C4-2B (cell line): Measurements from ENCODE around the gene EIF4A3.

ENCODE experiments used
- H3K27ac ChIP-seq: fragments of 450-650 bp; 2 replicates; pipeline ENCODE4 v1.5.1; 2017
- CTCF ChIP-seq: fragments of 450-650 bp; conservative IDR thresholded peaks from 2 replicates; pipeline ENCODE4 v1.5.1; 2017; ENCODE audit warnings: mild to moderate bottlenecking
- ZFX ChIP-seq: fragments of 450-650 bp; IDR thresholded peaks from 2 replicates; pipeline ENCODE4 v1.6.1; 2017

EIF4A3 gene

GRCh38 chr17:80147035-80147822 lies at the start of gene EIF4A3:
Gene EIF4A3, minus strand, starts transcription at chr17:80147128. Its CDS starts 167 bp downstream, at chr17:80146961.
- H3K27ac ChIP-seq, result peak within 1 kb of the TSS; percentile 90
- TF ChIP-seq ZFX (peak; percentile 64), CTCF (no peak)

- H3K27ac ChIP-seq, result no peak overlapping the region
- no peak for TF ChIP-seq CTCF
- no peak for TF ChIP-seq ZFX
Observed at GRCh38 chr17:80196652-80197051, 49.7 kb upstream of the EIF4A3 start.

- TF ChIP-seq ZFX (no peak), CTCF (peak; percentile 91)
- H3K27ac ChIP-seq, result no peak overlapping the region
Observed at GRCh38 chr17:80195671-80196529, 49.0 kb upstream of the EIF4A3 start.

GRCh38 chr17:80195141-80195540 lies 48.2 kb upstream of the EIF4A3 start:
- no peak for TF ChIP-seq CTCF
- no peak for TF ChIP-seq ZFX
- no peak overlapping the region for H3K27ac ChIP-seq

GRCh38 chr17:80191865-80192661 lies 45.1 kb upstream of the EIF4A3 start:
- peak overlapping the region; percentile 24; the same call in 1 of the 2 replicates for H3K27ac ChIP-seq
- TF ChIP-seq CTCF, result no peak
- TF ChIP-seq ZFX, result no peak

- TF ChIP-seq CTCF (no peak), ZFX (no peak)
- peak overlapping the region; percentile 24; the same call in 1 of the 2 replicates for H3K27ac ChIP-seq
Observed at GRCh38 chr17:80191192-80191591, 44.3 kb upstream of the EIF4A3 start.
